ENCODE measurements around the gene EIF4G1.
A peak's percentile ranks its signal among the peaks of the same experiment; 100 is the strongest.

The EIF4G1 gene

DNA sequence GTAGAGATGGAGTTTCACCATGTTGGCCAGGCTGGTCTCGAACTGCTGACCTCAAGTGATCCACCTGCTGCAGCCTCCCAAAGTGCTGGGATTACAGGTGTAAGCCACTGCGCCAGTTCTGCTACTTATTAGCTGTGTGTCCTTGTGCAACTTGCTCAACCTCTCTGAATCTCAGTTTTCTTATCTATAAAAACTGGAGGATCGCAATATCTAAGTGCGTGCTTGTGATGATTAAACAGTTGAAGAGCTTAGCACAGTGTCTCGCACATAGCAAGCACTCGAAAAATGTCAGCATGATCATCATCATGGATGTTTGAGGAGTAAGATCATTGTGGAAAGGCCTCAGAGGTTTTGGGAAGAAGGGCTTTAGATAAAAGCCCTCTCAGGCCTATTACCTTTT lies 36.2 kb downstream of the EIF4G1 start:
- no peak for DNase-seq (ENCODE audit: low read depth in 2 of 2)

DNA sequence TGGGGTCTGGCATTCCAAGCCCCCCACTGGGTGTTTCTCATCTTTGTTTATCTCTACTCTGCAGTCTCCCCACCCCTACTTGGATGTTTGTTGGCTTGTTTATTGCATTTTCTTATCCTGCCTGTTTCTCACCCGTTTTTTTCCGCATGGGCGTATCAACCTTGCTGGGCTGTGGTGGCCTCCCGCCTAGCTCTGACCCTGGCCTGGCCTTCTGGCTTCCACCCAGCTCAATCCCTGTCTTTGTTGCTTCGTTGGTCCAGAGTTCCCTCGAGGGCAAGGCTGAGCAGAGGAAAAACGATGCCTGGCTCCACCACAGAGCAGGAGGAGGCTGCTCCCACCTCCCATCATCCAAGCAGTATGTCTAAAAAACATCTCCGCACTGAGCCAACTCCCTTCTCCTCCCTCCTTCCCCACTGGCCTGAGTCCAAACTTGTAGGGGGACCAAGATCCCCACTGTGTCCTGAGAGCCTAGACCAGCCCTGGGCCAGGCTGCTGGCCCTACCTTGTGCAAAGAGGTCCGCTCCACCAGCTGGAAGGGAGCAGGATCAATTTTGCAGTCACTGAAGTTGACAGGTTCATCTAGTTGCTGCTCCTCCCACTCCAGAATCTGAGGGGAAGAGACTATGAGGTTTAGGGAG lies 37.2 kb downstream of the EIF4G1 start:
- DNase-seq (ENCODE audit: low read depth in 2 of 2), result no peak

DNA sequence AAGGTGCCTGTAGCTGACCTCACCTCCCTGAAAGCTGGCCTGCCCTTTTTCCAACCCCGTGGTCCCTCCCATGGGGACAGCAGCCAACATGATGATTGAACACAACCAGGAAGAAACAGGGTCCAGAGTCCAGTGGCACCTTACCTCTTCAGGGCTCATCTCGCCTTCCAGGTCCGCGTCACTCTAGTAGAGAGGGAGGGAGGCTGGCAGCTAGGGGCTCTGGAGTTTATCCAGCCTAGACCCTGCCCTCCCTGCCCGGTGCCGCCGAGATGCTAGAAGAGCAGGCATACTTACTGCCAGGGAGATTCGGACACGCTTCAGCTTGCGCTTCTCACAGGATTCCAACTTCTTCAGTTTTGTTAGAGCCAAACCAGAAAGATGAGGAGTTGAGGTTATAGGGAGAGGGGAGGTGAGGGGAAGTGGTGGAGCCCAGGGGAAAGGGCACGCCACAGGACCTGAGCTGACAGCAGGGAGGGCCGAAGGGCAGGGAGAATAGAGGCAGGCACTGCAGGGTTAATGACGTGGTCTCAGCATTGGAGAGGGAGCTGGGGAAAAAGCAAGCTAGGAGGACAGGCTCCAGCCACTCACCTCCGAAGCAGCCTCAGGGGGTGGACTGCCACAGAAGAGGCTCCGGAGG lies 37.9 kb downstream of the EIF4G1 start:
- DNase-seq (ENCODE audit: low read depth in 2 of 2), result no peak

DNA sequence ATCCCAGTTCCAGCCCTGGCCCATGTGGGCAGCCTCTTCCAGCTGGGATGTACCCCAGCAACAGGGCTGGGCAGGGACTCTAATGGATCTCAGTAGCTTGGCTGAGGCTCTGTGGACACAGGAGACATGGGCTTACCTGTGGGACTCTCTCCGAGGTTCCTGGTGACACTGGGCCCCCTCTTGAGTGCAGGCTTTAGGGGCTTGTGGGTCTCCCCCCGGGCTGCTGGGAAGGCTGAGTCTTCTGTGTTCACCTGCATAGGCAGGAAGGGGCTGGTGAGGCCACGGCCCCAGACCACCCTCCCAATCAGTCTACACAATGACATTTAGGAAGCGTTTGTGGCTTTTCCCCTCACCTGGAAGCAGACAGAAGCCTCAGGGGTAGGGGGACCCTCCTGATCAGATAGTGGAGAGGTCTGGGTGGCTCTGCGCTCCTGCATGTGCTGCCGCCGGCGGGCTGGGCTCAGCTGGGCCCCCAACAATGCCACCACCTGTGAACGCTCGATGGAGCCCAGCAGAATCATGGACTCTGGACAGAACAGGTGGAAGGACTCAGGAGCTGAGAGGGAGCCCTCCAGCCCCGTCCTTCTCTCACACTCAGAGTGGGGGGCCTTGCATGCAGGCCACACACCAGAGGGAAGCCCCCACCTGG lies 38.6 kb downstream of the EIF4G1 start:
- DNase-seq (ENCODE audit: low read depth in 2 of 2), result no peak

DNA sequence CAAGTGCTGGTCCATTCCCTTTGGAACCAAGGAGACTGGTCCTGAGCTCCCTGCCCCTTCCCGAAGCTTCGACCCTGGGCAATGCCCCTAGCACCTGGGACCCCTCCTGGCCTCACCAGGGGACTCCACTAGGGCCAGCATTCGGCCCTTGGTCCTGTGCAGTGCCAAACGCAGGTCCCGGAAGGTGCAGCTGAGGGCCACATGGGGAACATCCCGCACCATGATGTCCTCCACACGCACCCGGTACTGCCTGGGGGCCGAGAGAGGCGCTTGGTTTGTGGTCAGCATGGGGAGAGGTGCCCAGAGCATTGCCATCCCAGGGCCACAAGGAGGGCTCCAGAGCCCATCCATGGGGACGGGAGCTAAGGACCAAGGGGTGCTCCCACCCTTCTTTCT lies 39.1 kb downstream of the EIF4G1 start:
- no peak for DNase-seq (ENCODE audit: low read depth in 2 of 2)

DNA sequence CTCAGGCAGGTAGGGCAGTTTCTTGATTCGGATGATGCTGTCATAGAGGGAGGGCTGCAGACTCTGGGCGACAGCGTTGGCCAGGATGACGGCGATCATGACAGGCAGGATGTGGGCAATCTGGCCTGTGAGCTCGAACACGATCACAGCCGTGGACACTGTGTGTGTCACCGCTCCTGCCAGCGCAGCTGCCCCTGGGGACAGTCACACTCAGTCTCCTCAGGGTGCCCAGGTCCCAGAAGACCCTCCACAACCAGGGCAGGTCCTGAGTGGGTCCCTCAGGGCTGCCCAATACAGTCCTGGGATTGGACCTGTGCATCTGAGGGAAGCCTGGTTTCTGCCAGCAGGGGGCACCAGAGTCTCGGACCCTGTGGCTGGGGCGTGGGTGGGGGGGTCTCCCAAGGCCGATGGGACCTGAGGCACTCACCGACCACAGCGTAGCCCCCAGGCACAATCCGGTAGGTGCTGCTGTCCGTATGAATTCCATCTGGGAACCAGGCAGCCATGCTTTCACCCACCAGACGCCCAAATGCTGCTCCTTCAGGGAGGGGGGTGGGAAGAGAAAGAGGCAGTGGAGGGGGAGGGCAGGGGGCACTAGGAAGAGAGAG lies 39.8 kb downstream of the EIF4G1 start:
- peak in 1 of 2 donors; percentile 43 for DNase-seq (ENCODE audit: low read depth in 2 of 2)

DNA sequence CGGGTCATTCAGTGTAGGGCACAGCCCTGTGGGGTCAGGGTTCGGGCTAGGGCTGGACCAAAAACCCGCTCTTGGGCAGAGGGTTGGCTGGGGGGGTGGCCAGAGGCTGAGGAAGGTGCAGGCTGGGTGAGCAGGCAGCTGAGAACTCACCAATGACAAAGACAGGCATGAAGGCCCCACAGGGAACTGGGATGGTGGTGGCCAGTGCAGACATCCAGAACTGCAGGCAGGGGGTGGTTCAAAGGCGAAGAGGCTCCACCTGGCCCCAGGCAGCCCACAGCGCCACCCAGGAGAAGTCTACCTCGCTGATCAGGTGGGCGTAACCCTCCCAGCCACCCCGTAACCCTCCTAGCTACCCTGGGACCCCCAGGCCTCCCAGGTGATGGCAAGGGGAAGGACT lies 40.3 kb downstream of the EIF4G1 start:
- no peak for DNase-seq (ENCODE audit: low read depth in 2 of 2)

DNA sequence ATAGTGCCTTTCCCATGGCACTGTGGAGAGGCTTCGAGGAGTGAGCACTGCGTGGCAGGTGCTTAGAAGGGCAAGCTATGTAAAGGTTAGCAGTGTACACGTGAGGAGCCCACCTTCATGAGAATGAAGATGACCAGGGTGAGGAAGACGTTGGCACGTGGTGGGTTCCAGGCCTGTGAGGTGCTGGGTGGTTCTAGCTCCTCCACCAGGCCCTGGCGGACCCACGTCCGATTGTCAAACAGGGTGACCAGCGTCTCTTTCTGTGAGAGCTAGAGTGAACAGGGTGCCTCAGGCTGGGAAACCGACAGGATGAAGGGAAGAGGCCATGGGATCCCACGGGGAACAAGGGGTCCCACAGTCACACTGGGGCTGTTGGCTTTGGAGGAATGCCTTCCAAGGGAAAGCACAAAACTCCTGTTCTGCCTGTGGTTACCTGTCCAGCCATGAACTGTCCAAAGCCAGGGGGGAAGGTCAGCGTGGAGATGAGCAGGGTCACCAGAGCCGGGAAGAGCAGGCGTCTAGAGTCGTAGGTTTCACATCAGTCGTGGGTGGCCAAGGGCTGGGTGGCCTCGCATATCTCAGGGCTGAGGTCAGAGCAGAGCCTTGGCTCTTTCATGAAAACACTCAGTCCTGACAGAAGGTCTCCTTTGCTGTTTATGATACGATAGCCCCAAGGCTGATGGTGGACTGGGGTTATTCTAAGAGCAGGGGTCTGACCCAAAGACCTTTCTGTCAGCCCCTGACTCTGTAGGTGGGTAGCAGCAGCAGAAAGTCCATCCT lies 41.0 kb downstream of the EIF4G1 start:
- no peak for DNase-seq (ENCODE audit: low read depth in 2 of 2)

DNA sequence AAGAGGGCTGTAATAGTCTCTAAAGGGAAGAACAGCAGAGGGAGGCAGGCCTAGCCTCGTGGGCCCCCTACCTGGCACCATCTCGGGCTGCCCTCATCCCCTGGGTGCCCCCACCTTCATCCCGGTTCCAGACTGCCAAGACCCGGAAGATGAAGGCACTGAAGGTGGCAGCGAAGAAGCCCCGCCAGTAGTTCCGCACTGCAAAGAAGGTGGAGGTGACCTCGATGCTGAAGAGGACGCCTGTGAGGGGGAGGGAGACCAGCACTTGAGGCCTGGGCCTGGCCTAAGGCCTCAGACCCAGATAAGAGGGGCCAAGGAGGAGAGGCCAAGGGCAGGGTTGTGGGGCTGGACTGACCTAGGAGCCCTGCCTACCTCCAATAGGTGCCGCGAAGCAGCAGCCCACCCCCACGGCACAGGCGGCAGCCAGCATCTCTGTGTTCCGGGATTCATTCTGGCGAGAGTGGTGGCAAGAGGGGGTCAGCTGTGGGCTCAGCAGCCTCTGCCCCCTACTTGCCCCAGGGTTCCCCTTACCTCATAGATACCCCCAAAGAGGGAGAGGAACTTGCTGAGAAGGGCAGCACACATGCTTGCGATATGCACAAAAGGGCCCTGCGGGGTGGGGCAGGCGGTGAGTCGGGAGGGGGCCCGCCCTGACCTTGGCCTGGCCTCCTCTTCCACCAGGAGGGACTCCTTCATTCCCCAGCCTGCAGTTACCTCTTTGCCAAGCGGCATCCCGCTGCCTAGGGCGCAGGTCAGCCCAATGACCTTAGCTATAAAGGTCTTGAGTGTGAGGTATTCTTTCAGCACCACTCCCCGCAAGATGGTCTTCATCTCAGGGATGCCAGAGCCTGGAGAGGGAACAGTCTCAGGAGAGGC lies 43.1 kb downstream of the EIF4G1 start:
- no peak for DNase-seq (ENCODE audit: low read depth in 2 of 2)

DNA sequence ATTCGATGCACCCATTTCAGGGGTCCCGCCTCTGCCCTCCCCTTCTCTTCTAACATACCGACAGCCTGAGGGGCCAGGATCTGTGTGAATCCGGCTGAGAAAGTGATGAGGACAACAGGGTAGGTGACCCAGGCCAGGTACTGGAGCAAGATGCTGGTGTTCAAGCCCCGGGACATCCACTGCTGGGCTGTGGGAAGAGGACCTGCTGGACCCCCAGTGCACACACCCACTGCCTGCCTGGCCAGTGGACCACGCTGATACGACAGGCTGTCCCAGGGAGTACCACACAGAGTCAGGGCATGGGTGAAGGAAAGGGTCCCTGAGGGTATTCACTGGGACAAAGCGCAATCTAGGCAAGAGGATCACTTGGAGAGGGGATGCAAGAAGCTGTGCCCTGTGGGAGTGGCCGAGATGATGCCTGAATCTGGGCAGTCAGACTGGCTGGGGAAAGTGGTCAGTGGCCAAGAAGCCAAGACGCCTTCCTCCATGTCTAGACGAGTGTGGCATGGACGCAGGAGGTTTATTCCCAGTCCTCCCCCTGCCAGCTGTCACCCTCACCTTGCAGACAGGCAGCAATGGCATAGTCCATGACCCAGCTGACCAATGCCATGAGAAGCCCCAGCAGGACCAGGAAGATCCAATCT lies 43.8 kb downstream of the EIF4G1 start:
- DNase-seq (ENCODE audit: low read depth in 2 of 2), result no peak

DNA sequence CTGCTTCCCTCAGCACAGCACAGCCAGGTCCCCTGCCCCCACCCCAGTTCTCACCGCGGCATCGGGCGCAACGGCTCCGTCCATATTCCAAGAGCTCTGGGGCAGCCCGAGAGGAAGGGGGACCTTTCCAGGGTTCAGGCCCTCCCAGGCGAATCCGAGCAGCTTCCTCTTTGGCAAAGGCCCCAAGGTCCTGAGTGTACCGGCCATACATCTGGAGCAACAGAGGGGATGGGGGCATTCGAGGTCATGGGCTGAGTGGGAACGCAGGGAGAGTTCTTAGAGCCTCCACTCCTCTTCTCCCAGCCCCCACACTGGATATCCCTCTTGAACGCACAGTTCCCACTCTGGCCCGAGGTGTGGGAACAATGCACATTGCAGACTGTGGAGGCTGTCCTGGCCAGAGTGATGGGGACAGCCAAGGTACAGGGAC lies 44.5 kb downstream of the EIF4G1 start:
- no peak for DNase-seq (ENCODE audit: low read depth in 2 of 2)

DNA sequence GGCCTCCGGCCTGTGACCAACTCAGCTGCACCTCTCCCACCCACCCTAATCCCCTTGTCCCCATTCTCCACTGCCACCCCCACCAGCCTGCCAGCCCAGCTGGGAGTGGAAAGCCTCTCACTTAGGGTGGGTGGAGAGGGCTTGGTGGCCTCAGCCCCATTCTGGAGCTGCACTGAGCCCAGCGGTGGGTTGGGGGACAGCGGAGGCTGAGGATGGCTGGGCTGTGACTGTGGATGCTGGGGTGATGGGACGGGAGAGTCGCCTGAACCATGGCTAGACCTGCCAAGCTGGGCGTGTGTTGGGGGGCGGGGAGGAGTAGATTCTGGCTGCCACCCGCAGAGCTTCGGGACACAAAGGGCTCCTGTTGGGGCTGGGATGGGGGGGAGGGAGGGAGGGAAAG lies 45.2 kb downstream of the EIF4G1 start:
- DNase-seq (ENCODE audit: low read depth in 2 of 2), result no peak

DNA sequence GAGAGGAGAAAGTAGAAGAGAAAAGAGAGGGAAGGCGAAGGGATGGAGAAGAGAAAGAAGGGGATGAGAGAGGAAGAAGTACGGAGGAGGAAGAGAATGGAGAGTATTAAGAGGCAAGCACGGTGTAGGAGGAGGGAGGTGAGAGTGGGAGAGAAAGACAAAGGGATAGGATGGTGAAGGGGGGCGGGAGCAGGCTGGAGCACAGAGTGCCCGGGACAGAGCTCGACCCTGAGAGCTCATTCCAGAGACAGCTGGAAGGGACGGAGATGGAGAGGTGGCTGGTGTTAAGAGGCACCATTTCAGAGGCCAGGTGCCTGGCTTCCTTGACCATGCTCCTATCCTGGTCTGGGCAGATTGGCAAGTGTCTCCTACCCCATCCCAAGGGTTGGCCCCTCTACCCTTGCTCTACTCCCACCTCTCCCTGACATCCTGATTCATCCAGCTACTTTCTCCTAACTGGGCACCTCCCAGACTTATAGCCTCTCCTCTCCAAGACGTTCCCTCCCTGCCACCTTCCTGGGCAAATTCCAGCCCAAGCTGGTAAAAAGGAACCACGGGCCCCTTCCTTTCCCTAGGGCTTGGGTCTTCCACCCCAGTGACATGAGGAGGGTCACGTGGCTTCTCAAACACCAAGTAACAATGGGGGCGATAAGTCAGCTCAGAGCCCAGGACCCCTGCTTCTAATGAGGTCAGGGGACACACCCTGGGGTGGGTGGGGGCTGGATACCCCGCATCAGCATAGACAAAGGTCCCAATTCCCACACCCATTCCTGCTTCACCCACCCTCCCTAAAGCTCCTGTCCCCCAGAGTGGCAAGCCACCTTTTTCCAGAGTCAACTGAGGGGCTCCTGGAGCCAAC lies 45.9 kb downstream of the EIF4G1 start:
- DNase-seq (ENCODE audit: low read depth in 2 of 2), result no peak

DNA sequence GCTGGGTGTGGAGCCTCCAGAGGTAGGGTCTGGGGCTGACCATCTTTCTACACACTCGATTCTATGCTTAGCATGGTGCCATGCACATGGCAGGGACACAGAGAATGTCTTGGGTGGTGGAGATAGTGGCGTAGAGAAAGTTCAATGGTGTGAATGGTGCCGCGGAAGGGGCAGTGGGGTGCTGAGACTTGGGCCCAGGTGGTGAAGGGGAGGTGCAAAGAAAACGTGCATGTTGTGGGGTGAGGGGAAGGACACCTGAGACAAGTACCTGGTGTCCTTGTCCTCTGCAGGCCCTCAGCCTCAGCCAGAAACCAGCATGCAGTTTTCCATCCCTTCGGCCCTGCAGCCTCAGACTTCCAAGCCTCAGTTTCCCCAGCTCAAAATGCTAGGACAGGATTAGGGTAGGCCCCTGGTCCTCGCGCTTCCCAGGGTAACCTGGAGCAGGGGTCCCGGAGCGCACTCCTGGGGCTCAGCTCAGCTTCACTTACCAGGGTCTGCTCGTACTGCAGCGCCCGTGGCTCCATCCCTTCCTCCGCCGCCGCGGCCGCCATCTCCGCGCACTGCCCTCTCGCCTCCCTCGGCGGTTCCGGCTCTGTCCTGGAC lies 46.6 kb downstream of the EIF4G1 start:
- no peak for DNase-seq (ENCODE audit: low read depth in 2 of 2)

DNA sequence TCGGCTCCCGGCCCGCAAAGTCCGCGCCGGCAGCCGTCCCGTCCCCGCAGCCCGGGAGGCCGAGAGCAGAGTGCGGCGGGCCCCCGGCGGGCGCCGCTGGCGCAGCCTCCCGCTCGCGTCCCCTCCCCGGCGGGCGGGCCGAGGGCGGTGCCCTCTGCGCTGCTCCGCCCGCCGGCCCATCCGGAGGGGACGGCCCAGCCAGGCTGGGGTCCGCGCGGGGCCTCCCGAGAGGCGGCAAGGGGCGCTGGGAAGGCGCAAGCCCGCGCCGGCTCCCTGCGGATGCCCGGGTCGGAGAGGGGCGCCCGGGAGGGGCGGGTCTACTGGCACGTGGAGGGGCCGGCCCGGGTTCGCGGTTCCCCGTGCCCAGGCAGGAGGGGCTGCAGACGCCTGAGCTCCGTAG lies 47.1 kb downstream of the EIF4G1 start, which contains the start of the genes CLCN2 and POLR2H:
TSS of gene CLCN2 (minus strand) at position 74 of the 400 bp plus-strand sequence. CDS start 126 bp downstream, outside the sequence.
TSS of gene POLR2H (plus strand) at position 179 of the 400 bp plus-strand sequence. CDS start 1,783 bp downstream, outside the sequence.
- no peak for DNase-seq (ENCODE audit: low read depth in 2 of 2)

DNA sequence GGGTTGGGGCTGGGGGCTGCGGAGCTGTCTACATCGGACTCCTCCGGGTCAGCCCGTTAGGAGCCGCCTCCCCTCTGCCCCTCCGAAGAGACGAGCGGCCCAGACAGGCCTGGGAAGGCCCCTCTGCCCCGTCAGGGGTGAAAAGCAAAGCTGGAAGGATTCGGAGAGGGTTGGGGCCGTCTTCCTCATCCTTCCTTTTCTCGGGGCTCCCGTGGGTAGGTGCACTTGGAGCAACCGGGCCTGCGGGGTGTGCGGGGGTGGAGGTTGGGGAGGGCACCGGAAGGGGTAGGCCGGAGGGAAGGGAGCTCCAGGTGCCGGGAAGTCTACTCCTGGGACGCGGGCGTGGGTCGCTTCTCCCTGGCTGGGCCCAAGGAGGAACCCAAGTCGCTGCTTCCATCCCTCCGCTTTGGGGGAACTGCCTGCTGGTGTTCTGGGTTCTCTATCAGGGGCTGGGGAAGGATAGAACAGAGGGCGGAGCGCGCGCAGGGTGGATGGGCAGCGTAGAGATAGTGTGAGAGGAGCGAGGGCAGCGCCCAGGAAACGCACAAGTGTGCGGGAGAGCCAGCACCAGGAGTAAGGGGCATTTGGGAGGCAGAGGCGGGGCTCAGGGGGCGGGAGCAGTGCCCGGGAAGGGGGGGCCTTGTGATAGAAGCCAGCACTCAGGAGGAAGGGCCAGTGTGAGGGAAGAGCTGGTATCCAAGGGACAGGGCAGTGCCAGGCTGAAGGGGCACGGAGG lies 47.7 kb downstream of the EIF4G1 start:
- no peak for DNase-seq (ENCODE audit: low read depth in 2 of 2)

DNA sequence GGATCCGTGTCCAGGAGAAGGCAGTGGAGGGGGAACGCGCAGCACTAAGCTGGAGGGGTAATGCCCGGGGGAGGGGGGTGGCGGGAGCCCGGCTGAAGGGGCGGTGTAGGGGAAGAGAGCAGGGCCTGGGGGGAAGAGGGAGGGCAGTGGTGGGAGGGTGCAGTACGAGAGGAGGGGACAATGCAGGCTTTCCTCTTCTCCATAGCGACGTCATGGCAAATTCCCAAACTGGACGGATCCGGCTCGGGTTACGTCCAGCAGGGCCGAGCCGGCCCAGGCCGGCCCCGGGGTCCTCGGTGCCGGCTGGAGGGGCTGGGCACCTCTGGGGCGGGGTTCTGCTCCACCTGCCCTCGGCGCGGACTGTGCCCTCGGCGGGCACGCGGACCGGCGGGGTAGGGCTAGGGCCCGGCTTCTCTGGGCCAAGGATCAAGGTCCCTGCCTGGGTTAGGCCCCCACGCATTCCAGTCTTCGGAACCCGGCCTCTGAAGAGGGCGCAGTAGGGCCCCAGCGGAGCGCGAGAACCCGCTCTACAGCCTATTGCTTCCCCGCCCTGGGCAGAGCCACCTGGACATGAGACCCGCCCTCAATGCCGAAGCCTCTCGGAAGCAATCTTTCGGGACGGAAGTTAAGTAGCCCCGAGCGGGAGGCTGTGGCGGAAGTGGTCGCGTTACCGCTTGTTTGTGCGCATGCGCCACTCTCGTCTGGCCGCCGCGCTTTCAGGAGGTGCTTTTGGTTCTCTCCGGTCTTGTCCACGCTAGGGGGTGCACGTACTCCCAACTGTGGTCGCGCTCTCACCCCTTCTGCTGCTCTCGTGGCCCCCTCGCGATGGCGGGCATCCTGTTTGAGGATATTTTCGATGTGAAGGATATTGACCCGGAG lies 48.5 kb downstream of the EIF4G1 start:
- DNase-seq (ENCODE audit: low read depth in 2 of 2), result peak; percentile 90 to 98

All from stimulated activated CD8-positive, alpha-beta memory T cell treated with anti-CD3 and anti-CD28 coated beads, Interleukin-2, amount 100 ng/mL, for 1 hour (primary cell).